GM12865 (cell line): ENCODE measurements around the gene MROH7.

Experiments
- DNase-seq: peaks from one replicate; pipeline ENCODE4 v3.0.0; 2010; ENCODE audit warnings: low read depth
- H3K4me3 ChIP-seq: 2 replicates; pipeline ENCODE4 v1.5.1; 2011; ENCODE audit warnings: mild to moderate bottlenecking, low read depth, low read length, control low read depth
- CTCF ChIP-seq: IDR thresholded peaks from 2 replicates; pipeline ENCODE4 v1.5.1; 2011; ENCODE audit warnings: low read length, control low read depth, low read depth, inconsistent platforms; ENCODE audit not compliant: insufficient read depth; ENCODE audit errors: missing control alignments

MROH7 gene

GRCh38 chr1:54599211-54599823 is 42.3 kb upstream of the MROH7 start:
- no peak overlapping the region for H3K4me3 ChIP-seq
- TF ChIP-seq CTCF, result no peak
- DNase-seq, result no peak

DNA sequence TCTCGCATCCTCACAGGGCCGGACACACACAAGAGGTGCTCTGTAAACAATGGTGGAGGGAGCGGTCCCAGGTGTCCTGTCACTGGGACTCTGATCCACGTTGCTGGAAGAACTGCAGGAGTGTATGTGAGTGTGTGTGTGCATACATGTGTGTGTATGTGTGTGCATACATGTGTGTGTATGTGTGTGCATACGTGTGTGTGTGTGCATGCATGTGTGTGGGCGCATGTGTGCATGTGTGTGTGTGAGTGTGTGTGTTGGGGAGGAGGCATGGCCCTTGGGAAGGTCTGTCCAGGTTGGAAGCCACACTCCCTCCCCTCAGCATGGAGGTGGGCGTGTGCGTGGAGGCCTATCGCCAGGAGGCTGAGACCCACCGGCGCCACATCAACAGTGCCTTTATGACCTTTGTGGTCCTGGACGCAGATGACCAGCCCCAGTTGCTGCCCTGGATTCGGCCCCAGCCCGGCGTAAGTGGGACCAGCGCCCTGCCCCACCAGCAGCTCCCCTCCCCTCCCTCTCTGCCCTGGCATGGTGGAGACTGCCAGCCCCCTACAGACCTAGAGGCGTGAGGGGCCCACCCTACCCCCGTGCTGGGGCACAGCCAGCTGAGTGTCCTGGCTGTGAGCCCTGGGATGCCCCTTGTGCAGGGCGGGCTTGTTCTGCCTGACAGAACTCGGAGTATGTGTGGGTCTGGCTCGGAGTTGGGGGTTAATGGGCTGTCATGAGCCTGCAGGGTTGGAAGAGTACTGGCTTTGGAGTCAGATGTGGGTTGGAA is 40.5 kb upstream of the MROH7 start:
- TF ChIP-seq CTCF, result no peak
- H3K4me3 ChIP-seq, result no peak overlapping the region
- no peak for DNase-seq

- no peak for DNase-seq
- TF ChIP-seq CTCF, result no peak
- H3K4me3 ChIP-seq, result no peak overlapping the region
Measured at GRCh38 chr1:54601730-54602129, 39.9 kb upstream of the MROH7 start.

GRCh38 chr1:54602554-54602953 is 39.0 kb upstream of the MROH7 start:
- TF ChIP-seq CTCF, result no peak
- H3K4me3 ChIP-seq, result no peak overlapping the region
- no peak for DNase-seq

- no peak for DNase-seq
- no peak overlapping the region for H3K4me3 ChIP-seq
- no peak for TF ChIP-seq CTCF
Measured at GRCh38 chr1:54603241-54603640, 38.3 kb upstream of the MROH7 start.

- no peak overlapping the region for H3K4me3 ChIP-seq
- no peak for DNase-seq
Measured at GRCh38 chr1:54604051-54604450, 37.5 kb upstream of the MROH7 start.

More at GRCh38 chr1:54604051-54604450, 37.5 kb upstream of the MROH7 start:
- TF ChIP-seq CTCF, result no peak
